ENCODE data around the gene UBN2.

UBN2 gene

GRCh38 chr7:139340037-139340807, 109.2 kb downstream of the UBN2 start:
- Mint-ChIP-seq H3K4me1 (ENCODE audit: low read depth) (peaks cover 27% of the 10 kb centered on the region), H3K36me3 (ENCODE audit: low read depth) (peaks cover 23% of the 10 kb centered on the region), H3K27me3 (peaks cover 4% of the 10 kb centered on the region), H3K4me3 (peak overlapping the region; percentile 94), H3K9me3 (peaks cover 6% of the 10 kb centered on the region), H3K27ac (peak overlapping the region; percentile 99)

GRCh38 chr7:139340808-139341057, 109.7 kb downstream of the UBN2 start:
- peak overlapping the region; percentile 94 for H3K4me3 Mint-ChIP-seq
- H3K9me3 Mint-ChIP-seq = peaks cover 6% of the 10 kb centered on the region
- peaks cover 4% of the 10 kb centered on the region for H3K27me3 Mint-ChIP-seq
- peaks cover 27% of the 10 kb centered on the region for H3K4me1 Mint-ChIP-seq (ENCODE audit: low read depth)
- H3K27ac Mint-ChIP-seq = peak overlapping the region; percentile 99
- H3K36me3 Mint-ChIP-seq (ENCODE audit: low read depth) = peaks cover 26% of the 10 kb centered on the region

GRCh38 chr7:139341058-139341775, 110.2 kb downstream of the UBN2 start, which contains the start of gene FMC1:
Gene FMC1, plus strand, starts transcription at chr7:139341337. Its CDS starts 48 bp downstream, at chr7:139341385.
- H3K9me3 Mint-ChIP-seq = peaks cover 6% of the 10 kb centered on the region
- H3K36me3 Mint-ChIP-seq (ENCODE audit: low read depth) = peaks cover 29% of the 10 kb centered on the region
- H3K4me1 Mint-ChIP-seq (ENCODE audit: low read depth) = peaks cover 27% of the 10 kb centered on the region
- peak within 1 kb of the TSS; percentile 99 for H3K27ac Mint-ChIP-seq
- peaks cover 4% of the 10 kb centered on the region for H3K27me3 Mint-ChIP-seq
- peak within 1 kb of the TSS; percentile 94 for H3K4me3 Mint-ChIP-seq

- Mint-ChIP-seq H3K36me3 (ENCODE audit: low read depth) (peaks cover 35% of the 10 kb centered on the region), H3K9me3 (peaks cover 6% of the 10 kb centered on the region), H3K27ac (peak overlapping the region; percentile 99), H3K4me1 (ENCODE audit: low read depth) (peaks cover 27% of the 10 kb centered on the region), H3K27me3 (peaks cover 4% of the 10 kb centered on the region), H3K4me3 (peak overlapping the region; percentile 94)
Measured at GRCh38 chr7:139341776-139342226, 110.8 kb downstream of the UBN2 start.

- H3K4me1 Mint-ChIP-seq (ENCODE audit: low read depth) = peaks cover 23% of the 10 kb centered on the region
- no peaks in the 10 kb centered on the region for H3K9me3 Mint-ChIP-seq
- H3K36me3 Mint-ChIP-seq (ENCODE audit: low read depth) = peaks cover 45% of the 10 kb centered on the region
- no peak overlapping the region for H3K4me3 Mint-ChIP-seq
- no peak overlapping the region for H3K27ac Mint-ChIP-seq
- peaks cover 4% of the 10 kb centered on the region for H3K27me3 Mint-ChIP-seq
Measured at GRCh38 chr7:139345042-139345441, 114.0 kb downstream of the UBN2 start.

- Mint-ChIP-seq H3K4me3 (no peak overlapping the region), H3K9me3 (no peaks in the 10 kb centered on the region), H3K27me3 (no peaks in the 10 kb centered on the region), H3K36me3 (ENCODE audit: low read depth) (peaks cover 49% of the 10 kb centered on the region), H3K27ac (no peak overlapping the region), H3K4me1 (ENCODE audit: low read depth) (no peaks in the 10 kb centered on the region)
Measured at GRCh38 chr7:139351027-139351426, 120.0 kb downstream of the UBN2 start.

GRCh38 chr7:139354729-139355128, 123.7 kb downstream of the UBN2 start:
- H3K27ac Mint-ChIP-seq = no peak overlapping the region
- H3K36me3 Mint-ChIP-seq (ENCODE audit: low read depth) = peaks cover 26% of the 10 kb centered on the region
- no peak overlapping the region for H3K4me3 Mint-ChIP-seq
- H3K9me3 Mint-ChIP-seq = no peaks in the 10 kb centered on the region
- H3K27me3 Mint-ChIP-seq = no peaks in the 10 kb centered on the region
- H3K4me1 Mint-ChIP-seq (ENCODE audit: low read depth) = peaks cover 14% of the 10 kb centered on the region

GRCh38 chr7:139355320-139355719, 124.3 kb downstream of the UBN2 start:
- Mint-ChIP-seq H3K4me1 (ENCODE audit: low read depth) (peaks cover 14% of the 10 kb centered on the region), H3K4me3 (no peak overlapping the region), H3K27ac (peak overlapping the region; percentile 33), H3K36me3 (ENCODE audit: low read depth) (peaks cover 22% of the 10 kb centered on the region), H3K9me3 (no peaks in the 10 kb centered on the region), H3K27me3 (no peaks in the 10 kb centered on the region)

Measured in stimulated activated naive CD8-positive, alpha-beta T cell treated with anti-CD3 and anti-CD28 coated beads, Interleukin-15, Interleukin-2, amounts not matched to agents 100 ng/mL and 50 ng/mL, for 24 hours (primary cell).